Colonic mucosa (tissue), 4 donors: ENCODE data around the gene CDH12. TPM values are rescaled to one million over a fixed set of nuclear protein-coding genes. Genes with fewer than 3 reads are reported as not detected.

Experiments used
- DNase-seq: peaks from one replicate; pipeline ENCODE4 v3.0.0-alpha.2; 2020
- H3K27ac ChIP-seq: fragments of 200-600 bp; one replicate; pipeline ENCODE4 v1.8.0; 2021
- H3K27me3 ChIP-seq: fragments of 200-600 bp; one replicate; pipeline ENCODE4 v1.8.0; 2021
- H3K36me3 ChIP-seq: fragments of 200-600 bp; one replicate; pipeline ENCODE4 v1.8.0; 2021
- H3K4me1 ChIP-seq: fragments of 200-600 bp; one replicate; pipeline ENCODE4 v1.8.0; 2021; ENCODE audit warnings: mild to moderate bottlenecking
- H3K4me3 ChIP-seq: fragments of 200-600 bp; one replicate; pipeline ENCODE4 v1.8.0; 2021
- H3K9ac ChIP-seq, 2 donors: one replicate each; pipeline ENCODE4 v1.7.0; 2013; ENCODE audit warnings: control low read depth in 2 of 2, low read depth in 2 of 2, low read length in 2 of 2
- H3K9me3 ChIP-seq: fragments of 200-600 bp; one replicate; pipeline ENCODE4 v1.8.0; 2021
- CTCF ChIP-seq: fragments of 200-600 bp; IDR thresholded peaks from one replicate; pipeline ENCODE4 v1.8.0; 2022; ENCODE audit warnings: antibody characterized with exemption, mild to moderate bottlenecking
- intact Hi-C: fragments of 100-400 bp; cut with DNase I; formaldehyde crosslinking; loops from one replicate; pipeline ENCODE4 v1.14.1; 2022
- total RNA-seq, 2 donors: library from RNA; stranded (reverse); fragmentation: NEBNext Ultra II Directional in 1 of 2; extraction: Animal tissue kit (Norgen Biotek cat#: 25700) in 1 of 2; gene quantifications; one replicate each; pipeline ENCODE4 v1.2.1, GENCODE V29; 2021
- donor health status: healthy.
- donor health status: DM: no; HTN: no; CAD: no.
- donor health status: DM: no; HTN: no; CAD: no.

CDH12 gene
- total RNA-seq, 2 donors from 2014 or later = not detected

DNA sequence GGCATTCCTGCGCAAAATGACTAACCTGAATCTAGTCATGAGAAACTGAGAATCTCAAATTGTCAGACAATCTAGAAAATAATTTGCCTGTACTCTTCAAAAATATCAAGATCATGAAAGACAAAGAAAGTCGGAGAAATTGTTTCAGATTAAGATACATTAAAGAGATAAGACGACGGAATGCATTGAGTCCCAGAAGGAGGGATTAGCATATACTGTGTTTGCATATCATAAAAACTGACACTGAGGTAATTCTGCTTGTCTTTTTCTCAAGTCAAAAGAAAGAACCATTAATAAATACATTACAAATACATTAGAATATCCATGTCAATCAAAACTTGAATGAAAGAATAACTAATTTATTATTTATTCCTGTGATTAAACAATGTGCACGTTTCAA is 88.4 kb downstream of the CDH12 start:
- no peak overlapping the region for H3K27ac ChIP-seq
- no peaks in the 10 kb centered on the region for H3K36me3 ChIP-seq
- no peak for TF ChIP-seq CTCF
- H3K4me1 ChIP-seq = no peaks in the 10 kb centered on the region
- DNase-seq = no peak
- intact Hi-C loops = no loop called here
- H3K27me3 ChIP-seq = no peaks in the 10 kb centered on the region
- H3K9ac ChIP-seq = no peak overlapping the region
- no peak overlapping the region for H3K4me3 ChIP-seq
- H3K9me3 ChIP-seq = no peaks in the 10 kb centered on the region

DNA sequence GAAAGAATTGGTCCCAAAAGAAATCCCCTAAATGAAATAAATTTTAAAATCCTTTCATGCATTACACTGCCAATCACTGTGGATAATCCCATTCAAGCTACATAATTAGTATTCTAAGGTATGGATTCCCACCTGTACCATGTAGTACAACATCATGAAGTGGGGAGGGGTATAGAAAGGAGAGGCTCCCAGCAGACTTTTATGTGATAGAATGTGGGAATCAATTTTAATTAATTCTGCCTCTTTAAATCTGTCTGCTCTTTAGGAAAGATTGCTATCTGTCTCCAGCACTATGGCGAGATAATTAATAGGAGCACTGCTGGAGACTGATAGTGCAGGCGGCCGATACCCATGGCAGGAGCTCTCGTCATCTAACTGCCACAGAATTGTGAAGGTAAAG is 95.4 kb downstream of the CDH12 start:
- H3K27me3 ChIP-seq = no peaks in the 10 kb centered on the region
- intact Hi-C loops = no loop called here
- no peak overlapping the region for H3K9ac ChIP-seq
- no peaks in the 10 kb centered on the region for H3K9me3 ChIP-seq
- no peak overlapping the region for H3K4me3 ChIP-seq
- DNase-seq = no peak
- no peaks in the 10 kb centered on the region for H3K4me1 ChIP-seq
- TF ChIP-seq CTCF = no peak
- no peaks in the 10 kb centered on the region for H3K36me3 ChIP-seq
- no peak overlapping the region for H3K27ac ChIP-seq

DNA sequence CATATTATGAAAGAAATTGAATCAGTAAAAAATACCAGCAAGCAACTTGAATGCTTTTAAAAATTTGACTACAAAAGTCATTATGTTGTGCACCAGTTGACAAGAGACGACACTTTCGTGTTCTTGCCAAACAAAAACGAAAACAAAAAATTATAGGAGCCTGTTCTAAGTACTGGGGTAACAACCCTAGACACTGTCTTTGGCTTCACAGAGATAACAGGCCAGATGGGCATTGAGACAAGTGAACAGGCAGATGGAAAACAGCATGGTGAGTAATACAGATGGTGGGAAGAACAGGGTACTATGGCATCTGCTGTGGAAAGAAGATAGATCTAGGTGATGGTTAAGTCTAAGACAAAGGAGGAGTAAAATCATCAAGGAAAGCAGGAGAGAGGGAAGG is 99.0 kb downstream of the CDH12 start:
- Histone ChIP-seq H3K27ac (no peak overlapping the region), H3K4me3 (no peak overlapping the region), H3K36me3 (no peaks in the 10 kb centered on the region), H3K9ac (no peak overlapping the region), H3K4me1 (no peaks in the 10 kb centered on the region), H3K27me3 (no peaks in the 10 kb centered on the region), H3K9me3 (no peaks in the 10 kb centered on the region)
- no peak for TF ChIP-seq CTCF
- intact Hi-C loops = no loop called here
- DNase-seq = no peak

DNA sequence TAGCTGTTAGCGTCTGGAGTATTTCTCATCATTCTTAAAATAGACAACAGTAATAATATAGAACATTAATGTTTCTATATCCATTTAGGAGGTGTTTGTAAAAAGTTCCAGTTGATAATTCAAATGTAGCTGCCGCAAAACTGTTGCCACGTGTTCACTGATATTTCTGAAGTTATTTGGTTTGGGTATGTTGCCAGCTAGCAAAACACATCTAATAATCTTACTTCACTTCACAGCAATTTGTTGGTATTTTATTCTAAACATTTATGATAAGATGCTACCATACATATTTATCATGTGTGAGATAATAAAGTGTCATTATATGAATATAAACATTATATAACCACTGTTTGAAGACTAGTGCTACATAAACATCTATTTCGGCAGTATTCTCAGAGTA is 101.6 kb downstream of the CDH12 start:
- TF ChIP-seq CTCF = no peak
- DNase-seq = no peak
- intact Hi-C loops = no loop called here

DNA sequence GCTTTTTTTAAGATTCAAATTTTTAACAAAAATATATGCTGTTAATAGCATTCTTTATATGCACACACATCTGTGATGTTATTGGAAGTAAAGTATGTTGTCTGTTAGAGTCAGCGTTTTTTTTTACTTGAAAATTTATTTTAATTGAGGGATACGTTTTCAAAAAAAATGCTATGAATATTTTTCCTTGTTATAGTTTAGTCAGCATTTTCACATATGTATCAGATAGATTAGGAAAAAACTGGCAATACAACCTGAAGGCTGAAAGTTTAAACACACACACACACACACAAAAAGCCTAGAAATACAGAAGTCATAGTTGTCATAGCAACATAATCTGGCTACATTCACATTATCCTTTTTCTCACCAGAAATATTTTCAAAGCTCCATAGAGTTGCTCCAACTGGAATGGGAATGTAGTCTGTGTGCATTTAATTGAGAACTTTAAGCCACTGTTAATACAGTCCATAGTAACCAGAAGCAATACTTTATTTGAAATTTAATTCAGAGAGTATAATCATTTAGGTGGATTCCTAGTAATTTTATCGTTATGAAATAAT is 116.6 kb downstream of the CDH12 start:
- DNase-seq = no peak
- TF ChIP-seq CTCF = no peak
- Histone ChIP-seq H3K4me3 (no peak overlapping the region), H3K36me3 (no peaks in the 10 kb centered on the region), H3K27me3 (no peaks in the 10 kb centered on the region), H3K9me3 (no peaks in the 10 kb centered on the region), H3K9ac (no peak overlapping the region), H3K4me1 (no peaks in the 10 kb centered on the region), H3K27ac (no peak overlapping the region)
- intact Hi-C loops = no loop called here

More for the DNA sequence above, 101.6 kb downstream of the CDH12 start:
- Histone ChIP-seq H3K27ac (no peak overlapping the region), H3K4me3 (no peak overlapping the region), H3K36me3 (no peaks in the 10 kb centered on the region), H3K27me3 (no peaks in the 10 kb centered on the region), H3K9ac (no peak overlapping the region), H3K4me1 (no peaks in the 10 kb centered on the region), H3K9me3 (no peaks in the 10 kb centered on the region)
